Measurements from ENCODE around the gene CYP39A1. TPM values are rescaled to one million over a fixed set of nuclear protein-coding genes. Genes with fewer than 3 reads are reported as not detected.

The CYP39A1 gene
- total and polyA plus RNA-seq, 10 of the 15 experiments (the other 5 are each of a cell fraction or from before 2014, with no cell fraction given), result not detected

GRCh38 chr6:46526607-46527006, 126.0 kb downstream of the CYP39A1 start (continued):
- TF ChIP-seq, protein P1, sequence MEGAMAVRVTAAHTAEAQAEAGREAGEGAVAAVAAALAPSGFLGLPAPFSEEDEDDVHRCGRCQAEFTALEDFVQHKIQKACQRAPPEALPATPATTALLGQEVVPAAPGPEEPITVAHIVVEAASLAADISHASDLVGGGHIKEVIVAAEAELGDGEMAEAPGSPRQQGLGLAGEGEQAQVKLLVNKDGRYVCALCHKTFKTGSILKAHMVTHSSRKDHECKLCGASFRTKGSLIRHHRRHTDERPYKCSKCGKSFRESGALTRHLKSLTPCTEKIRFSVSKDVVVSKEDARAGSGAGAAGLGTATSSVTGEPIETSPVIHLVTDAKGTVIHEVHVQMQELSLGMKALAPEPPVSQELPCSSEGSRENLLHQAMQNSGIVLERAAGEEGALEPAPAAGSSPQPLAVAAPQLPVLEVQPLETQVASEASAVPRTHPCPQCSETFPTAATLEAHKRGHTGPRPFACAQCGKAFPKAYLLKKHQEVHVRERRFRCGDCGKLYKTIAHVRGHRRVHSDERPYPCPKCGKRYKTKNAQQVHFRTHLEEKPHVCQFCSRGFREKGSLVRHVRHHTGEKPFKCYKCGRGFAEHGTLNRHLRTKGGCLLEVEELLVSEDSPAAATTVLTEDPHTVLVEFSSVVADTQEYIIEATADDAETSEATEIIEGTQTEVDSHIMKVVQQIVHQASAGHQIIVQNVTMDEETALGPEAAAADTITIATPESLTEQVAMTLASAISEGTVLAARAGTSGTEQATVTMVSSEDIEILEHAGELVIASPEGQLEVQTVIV (IDR thresholded peaks at IDR 0.05; ENCODE audit: borderline replicate concordance, partially characterized antibody), result no peak
- TF ChIP-seq SMAD1 (IDR thresholded peaks at IDR 0.05; ENCODE audit: low read depth, partially characterized antibody), result no peak
- no peak for TF ChIP-seq YY1 (IDR thresholded peaks at IDR 0.05; ENCODE audit: low read depth, low read length)

DNA sequence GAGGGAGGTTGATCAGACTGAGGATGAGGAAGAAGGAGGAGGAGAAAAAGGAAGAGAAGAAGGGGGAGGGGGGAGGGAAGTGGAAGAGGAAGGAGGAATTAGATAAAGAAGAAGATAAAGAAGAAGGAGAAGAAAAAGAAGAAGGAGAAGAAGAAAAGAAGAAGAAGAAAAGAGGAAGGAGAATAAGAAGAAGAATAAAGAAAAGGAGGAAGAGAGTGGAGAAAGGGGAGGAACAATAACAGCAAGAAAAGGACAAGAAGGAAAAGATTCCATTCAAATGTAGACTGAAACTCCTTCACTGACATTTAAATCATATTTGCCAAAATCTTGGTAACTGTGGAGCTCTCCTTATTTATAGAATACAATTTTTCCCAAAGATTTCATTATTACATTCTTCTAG, 127.0 kb downstream of the CYP39A1 start:
- H3K4me1 ChIP-seq (ENCODE audit: control insufficient read depth, insufficient read depth, low read length), result no peaks in the 10 kb centered on the region
- no peak for FAIRE-seq
- H3K79me2 ChIP-seq (ENCODE audit: control insufficient read depth, insufficient read depth, low read length), result no peaks in the 10 kb centered on the region
- BruUV-seq (replicated peaks), result no TSS peak
- CTCF ChIA-PET, result no interaction called here
- POLR2A ChIA-PET, result interaction anchor here (0.7 kb wide), 1 partner anchor 200 kb away, joined by 3 read pairs; no protein-coding TSS in a partner anchor
- SMC1A ChIA-PET (ENCODE audit: uncharacterized antibody, unreplicated experiment), result no interaction called here
- no peak for ATAC-seq
- no peak overlapping the region for H3K27ac ChIP-seq (ENCODE audit: control insufficient read depth, insufficient read depth)
- in situ Hi-C loops (cut with MboI) (no loop called here), intact Hi-C loops (cut with micrococcal nuclease; ENCODE audit: unreplicated experiment) (no loop called here)
- DNase-seq (ENCODE audit: low read depth, low spot score), result no peak
- H3K9me3 ChIP-seq (replicated peaks; ENCODE audit: control insufficient read depth, insufficient read depth, low read length), result no peaks in the 10 kb centered on the region
- no peaks in the 10 kb centered on the region for H3K27me3 ChIP-seq (replicated peaks in 1 of 2; ENCODE audit: control insufficient read depth in 2 of 2, insufficient read depth in 2 of 2, low read length in 1 of 2)
- RAD21 ChIA-PET (ENCODE audit: unreplicated experiment), result no interaction called here
- no peaks in the 10 kb centered on the region for H4K20me1 ChIP-seq (ENCODE audit: control insufficient read depth, insufficient read depth)
- H3K4me2 ChIP-seq (ENCODE audit: control insufficient read depth, insufficient read depth), result no peak overlapping the region
- H3K9ac ChIP-seq (ENCODE audit: control insufficient read depth, insufficient read depth, low read length), result no peak overlapping the region
- H2AFZ ChIP-seq (ENCODE audit: control insufficient read depth, low read depth, low read length), result no peak overlapping the region
- H3K4me3 ChIP-seq, result no peak overlapping the region
- H3K36me3 ChIP-seq (ENCODE audit: control insufficient read depth in 2 of 2, insufficient read depth in 2 of 2, low read length in 1 of 2), result no peaks in the 10 kb centered on the region
- TF ChIP-seq SREBF1 (IDR thresholded peaks at IDR 0.05; ENCODE audit: low read length), result no peak
- TF ChIP-seq SREBF2 (IDR thresholded peaks at IDR 0.05; ENCODE audit: low read length), result no peak
- TF ChIP-seq SIX5 (IDR thresholded peaks at IDR 0.05; ENCODE audit: low read depth, low read length, severe bottlenecking), result no peak
- no peak for TF ChIP-seq JUNB (IDR thresholded peaks at IDR 0.05)
- TF ChIP-seq, protein P2, sequence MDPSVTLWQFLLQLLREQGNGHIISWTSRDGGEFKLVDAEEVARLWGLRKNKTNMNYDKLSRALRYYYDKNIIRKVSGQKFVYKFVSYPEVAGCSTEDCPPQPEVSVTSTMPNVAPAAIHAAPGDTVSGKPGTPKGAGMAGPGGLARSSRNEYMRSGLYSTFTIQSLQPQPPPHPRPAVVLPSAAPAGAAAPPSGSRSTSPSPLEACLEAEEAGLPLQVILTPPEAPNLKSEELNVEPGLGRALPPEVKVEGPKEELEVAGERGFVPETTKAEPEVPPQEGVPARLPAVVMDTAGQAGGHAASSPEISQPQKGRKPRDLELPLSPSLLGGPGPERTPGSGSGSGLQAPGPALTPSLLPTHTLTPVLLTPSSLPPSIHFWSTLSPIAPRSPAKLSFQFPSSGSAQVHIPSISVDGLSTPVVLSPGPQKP (IDR thresholded peaks at IDR 0.05; ENCODE audit: low read depth, low read length), result no peak
- TF ChIP-seq, protein P3, sequence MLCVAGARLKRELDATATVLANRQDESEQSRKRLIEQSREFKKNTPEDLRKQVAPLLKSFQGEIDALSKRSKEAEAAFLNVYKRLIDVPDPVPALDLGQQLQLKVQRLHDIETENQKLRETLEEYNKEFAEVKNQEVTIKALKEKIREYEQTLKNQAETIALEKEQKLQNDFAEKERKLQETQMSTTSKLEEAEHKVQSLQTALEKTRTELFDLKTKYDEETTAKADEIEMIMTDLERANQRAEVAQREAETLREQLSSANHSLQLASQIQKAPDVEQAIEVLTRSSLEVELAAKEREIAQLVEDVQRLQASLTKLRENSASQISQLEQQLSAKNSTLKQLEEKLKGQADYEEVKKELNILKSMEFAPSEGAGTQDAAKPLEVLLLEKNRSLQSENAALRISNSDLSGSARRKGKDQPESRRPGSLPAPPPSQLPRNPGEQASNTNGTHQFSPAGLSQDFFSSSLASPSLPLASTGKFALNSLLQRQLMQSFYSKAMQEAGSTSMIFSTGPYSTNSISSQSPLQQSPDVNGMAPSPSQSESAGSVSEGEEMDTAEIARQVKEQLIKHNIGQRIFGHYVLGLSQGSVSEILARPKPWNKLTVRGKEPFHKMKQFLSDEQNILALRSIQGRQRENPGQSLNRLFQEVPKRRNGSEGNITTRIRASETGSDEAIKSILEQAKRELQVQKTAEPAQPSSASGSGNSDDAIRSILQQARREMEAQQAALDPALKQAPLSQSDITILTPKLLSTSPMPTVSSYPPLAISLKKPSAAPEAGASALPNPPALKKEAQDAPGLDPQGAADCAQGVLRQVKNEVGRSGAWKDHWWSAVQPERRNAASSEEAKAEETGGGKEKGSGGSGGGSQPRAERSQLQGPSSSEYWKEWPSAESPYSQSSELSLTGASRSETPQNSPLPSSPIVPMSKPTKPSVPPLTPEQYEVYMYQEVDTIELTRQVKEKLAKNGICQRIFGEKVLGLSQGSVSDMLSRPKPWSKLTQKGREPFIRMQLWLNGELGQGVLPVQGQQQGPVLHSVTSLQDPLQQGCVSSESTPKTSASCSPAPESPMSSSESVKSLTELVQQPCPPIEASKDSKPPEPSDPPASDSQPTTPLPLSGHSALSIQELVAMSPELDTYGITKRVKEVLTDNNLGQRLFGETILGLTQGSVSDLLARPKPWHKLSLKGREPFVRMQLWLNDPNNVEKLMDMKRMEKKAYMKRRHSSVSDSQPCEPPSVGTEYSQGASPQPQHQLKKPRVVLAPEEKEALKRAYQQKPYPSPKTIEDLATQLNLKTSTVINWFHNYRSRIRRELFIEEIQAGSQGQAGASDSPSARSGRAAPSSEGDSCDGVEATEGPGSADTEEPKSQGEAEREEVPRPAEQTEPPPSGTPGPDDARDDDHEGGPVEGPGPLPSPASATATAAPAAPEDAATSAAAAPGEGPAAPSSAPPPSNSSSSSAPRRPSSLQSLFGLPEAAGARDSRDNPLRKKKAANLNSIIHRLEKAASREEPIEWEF (IDR thresholded peaks at IDR 0.05; ENCODE audit: insufficient replicate concordance, low read depth, low read length), result no peak
- no peak for TF ChIP-seq ZNF207 (IDR thresholded peaks at IDR 0.05; ENCODE audit: borderline replicate concordance)
- no peak for TF ChIP-seq SKIL (IDR thresholded peaks at IDR 0.05; ENCODE audit: low read depth, poor library complexity, severe bottlenecking)
- no peak for TF ChIP-seq RB1 (IDR thresholded peaks at IDR 0.05; ENCODE audit: borderline replicate concordance)
- TF ChIP-seq NRF1 (conservative IDR thresholded peaks at IDR 0.05; ENCODE audit: low read depth, low read length), result no peak

Data from GM12878 (cell line).